HUES6 (cell line): ENCODE measurements around the gene FTSJ3.
"Not testable (repeated sequence)": the region's sequence is repeated elsewhere in the genome, so short reads cannot be mapped to it uniquely, and the experiment has no call there.

Experiments
- H3K27ac ChIP-seq: 2 replicates; pipeline ENCODE4 v1.7.0; 2013; ENCODE audit warnings: low read depth, mild to moderate bottlenecking, low read length, inconsistent platforms
- H3K27me3 ChIP-seq: 2 replicates; pipeline ENCODE4 v1.6.1; 2013; ENCODE audit warnings: low read length; ENCODE audit not compliant: control insufficient read depth, insufficient read depth
- H3K36me3 ChIP-seq: 2 replicates; pipeline ENCODE4 v1.6.1; 2013; ENCODE audit warnings: low read length; ENCODE audit not compliant: control insufficient read depth, insufficient read depth
- H3K4me1 ChIP-seq: 2 replicates; pipeline ENCODE4 v1.6.1; 2013; ENCODE audit warnings: low read length; ENCODE audit not compliant: control insufficient read depth, insufficient read depth
- H3K4me3 ChIP-seq: 2 replicates; pipeline ENCODE4 v1.5.1; 2013; ENCODE audit warnings: low read depth, low read length
- H3K9ac ChIP-seq: one replicate; pipeline ENCODE4 v1.6.1; 2013; ENCODE audit warnings: mild to moderate bottlenecking, low read length
- H3K9me3 ChIP-seq: 2 replicates; pipeline ENCODE4 v1.6.1; 2013; ENCODE audit warnings: low read depth, low read length; ENCODE audit not compliant: control insufficient read depth, insufficient read depth

Gene FTSJ3

DNA sequence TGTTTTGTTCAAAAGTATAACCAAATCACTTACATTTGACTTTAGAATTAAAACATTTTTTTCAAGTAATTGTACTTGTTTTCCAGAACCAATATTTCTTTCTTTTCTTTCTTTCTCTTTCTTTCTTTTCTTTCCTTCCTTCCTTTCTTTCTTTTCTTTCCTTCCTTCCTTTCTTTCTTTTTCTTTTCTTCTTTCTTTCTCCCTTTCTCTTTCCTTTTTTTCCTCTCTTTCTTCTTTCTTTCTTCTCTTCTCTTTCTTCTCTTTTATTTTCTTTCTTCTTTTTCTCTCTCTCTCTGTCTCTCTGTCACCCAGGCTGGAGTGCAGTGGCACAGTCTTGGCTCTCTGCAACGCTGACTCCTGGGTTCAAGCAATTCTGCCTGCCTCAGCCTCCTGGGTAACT lies 26.7 kb downstream of the FTSJ3 start:
- Histone ChIP-seq H3K4me3 (no peak overlapping the region), H3K9me3 (no peaks in the 10 kb centered on the region), H3K4me1 (no peaks in the 10 kb centered on the region), H3K27me3 (no peaks in the 10 kb centered on the region), H3K9ac (no peak overlapping the region), H3K36me3 (peaks cover 99% of the 10 kb centered on the region), H3K27ac (no peak overlapping the region)

DNA sequence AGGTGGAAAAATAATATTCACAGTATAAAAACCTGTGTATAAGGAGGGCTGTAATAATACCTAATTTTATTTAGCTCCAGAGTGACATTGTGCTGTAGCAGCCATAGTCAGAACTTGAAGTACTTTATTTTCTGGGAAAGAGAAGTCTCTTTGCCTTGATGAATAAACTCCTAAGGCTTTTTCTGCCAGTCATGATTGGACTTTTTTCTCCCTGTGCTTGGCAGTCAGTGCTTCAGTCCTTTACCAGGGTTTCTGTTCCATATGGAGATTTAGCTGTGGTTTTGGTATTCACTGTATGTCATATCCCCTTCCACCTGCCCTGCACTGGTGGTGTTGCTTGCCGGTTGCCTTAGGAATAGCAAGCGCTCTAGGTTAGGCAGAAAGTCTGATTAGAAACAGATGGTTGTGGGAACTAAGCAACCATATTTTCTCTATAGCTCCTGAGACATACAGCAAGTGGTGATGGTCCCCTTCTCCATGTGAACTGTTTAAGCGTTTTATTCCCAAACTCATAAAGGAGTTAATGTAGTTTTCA lies 28.8 kb downstream of the FTSJ3 start:
- H3K4me1 ChIP-seq, result no peaks in the 10 kb centered on the region
- peaks cover 99% of the 10 kb centered on the region for H3K36me3 ChIP-seq
- no peak overlapping the region for H3K4me3 ChIP-seq
- no peak overlapping the region for H3K27ac ChIP-seq
- no peaks in the 10 kb centered on the region for H3K27me3 ChIP-seq
- H3K9me3 ChIP-seq, result no peaks in the 10 kb centered on the region
- no peak overlapping the region for H3K9ac ChIP-seq

DNA sequence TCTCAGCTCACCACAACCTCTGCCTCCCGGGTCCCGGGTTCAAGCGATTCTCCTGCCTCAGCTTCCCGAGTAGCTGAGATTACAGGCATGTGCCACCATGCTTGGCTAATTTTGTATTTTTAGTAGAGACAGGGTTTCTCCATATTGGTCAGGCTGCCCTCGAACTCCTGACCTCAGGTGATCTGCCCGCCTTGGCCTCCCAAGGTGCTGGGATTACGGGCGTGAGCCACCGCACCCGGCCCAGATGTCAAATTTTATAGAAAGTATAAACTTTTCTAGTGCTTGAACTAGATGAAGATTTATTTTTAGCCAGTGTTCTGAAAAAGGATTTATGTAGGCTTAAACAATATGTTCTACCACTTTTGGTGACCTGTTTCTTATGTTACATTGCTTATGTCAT lies 31.1 kb downstream of the FTSJ3 start:
- H3K27ac ChIP-seq, H3K9ac ChIP-seq, H3K27me3 ChIP-seq, H3K4me3 ChIP-seq, H3K9me3 ChIP-seq, H3K4me1 ChIP-seq: not testable (repeated sequence)
- H3K36me3 ChIP-seq, result peaks cover 99% of the 10 kb centered on the region

DNA sequence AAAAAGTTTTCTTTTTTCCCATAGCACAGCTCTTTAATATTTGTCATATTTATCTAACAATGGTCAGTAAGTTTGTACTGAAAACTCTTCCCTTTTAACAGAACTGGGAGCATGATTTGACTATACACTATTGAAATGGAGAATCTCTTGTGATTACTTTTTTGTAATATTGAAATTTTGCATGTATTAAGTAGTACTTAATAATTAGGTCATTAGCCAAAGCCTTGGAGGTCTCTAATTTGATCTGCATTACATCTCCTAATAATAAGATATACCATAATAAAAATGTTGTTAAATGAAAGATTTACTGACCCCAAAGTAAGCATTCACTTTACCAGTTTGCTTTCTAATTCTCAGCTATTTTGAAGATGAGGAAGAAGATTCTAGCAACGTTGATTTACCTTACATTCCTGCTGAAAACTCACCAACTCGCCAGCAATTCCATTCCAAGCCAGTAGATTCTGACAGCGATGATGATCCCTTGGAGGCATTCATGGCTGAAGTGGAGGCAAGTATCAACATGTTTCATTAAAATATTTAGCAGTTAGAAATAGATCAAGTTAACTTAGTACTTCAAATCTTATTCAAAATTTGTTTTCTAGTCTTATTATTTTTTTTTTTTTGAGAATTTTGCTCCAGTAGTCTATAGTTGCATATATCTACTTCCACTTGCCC lies 35.3 kb downstream of the FTSJ3 start:
- Histone ChIP-seq H3K27ac (no peak overlapping the region), H3K27me3 (no peaks in the 10 kb centered on the region), H3K9ac (no peak overlapping the region), H3K9me3 (no peaks in the 10 kb centered on the region), H3K4me3 (no peak overlapping the region), H3K36me3 (peaks cover 97% of the 10 kb centered on the region), H3K4me1 (no peaks in the 10 kb centered on the region)

DNA sequence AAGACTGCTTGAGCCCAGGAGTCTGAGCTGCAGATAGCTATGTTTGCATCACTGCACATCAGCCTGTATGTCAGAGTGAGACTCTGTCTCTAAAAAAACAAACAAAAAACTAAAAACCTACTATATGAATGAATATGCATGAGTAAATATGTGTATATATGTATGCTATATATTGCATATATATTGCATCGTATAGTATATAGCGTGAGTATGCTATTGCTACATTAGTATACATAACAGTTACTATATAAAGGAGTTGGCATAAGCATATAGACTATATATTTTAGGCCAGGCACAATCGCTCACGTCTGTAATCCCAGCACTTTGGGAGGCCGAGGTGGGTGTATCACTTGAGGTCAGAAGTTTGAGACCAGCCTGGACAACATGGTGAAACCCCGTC lies 37.4 kb downstream of the FTSJ3 start:
- no peaks in the 10 kb centered on the region for H3K4me1 ChIP-seq
- peaks cover 94% of the 10 kb centered on the region for H3K36me3 ChIP-seq
- no peak overlapping the region for H3K27ac ChIP-seq
- H3K27me3 ChIP-seq, result no peaks in the 10 kb centered on the region
- H3K9me3 ChIP-seq, result no peaks in the 10 kb centered on the region
- no peak overlapping the region for H3K4me3 ChIP-seq
- no peak overlapping the region for H3K9ac ChIP-seq

DNA sequence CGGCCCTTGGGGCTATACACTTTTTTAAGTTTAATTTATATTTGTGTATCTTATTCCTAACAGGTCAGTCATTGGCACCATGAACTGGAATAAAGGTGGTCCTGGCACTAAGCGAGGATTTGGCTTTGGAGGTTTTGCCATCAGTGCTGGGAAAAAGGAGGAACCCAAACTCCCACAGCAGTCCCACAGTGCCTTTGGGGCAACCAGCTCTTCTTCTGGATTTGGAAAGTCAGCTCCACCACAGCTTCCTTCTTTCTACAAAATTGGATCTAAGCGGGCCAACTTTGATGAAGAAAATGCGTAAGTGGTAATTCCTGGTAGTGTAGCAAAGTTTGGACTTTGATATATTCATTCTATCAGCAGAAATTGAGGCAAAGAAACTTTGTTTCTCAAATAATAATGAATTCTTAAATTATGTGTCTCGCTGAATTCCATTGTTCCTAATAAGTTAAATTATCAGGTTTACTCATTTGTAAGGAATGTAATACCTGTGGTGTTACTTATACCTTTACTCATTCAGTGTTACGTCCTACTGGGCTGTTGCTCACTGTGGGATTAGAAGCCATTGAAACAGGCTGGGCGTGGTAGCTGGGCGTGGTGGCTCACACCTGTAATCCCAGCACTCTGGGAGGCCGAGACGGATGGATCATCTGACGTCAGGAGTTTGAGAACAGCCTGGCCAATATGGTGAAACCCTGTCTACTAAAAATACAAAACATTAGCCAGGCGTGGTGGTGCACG lies 40.3 kb downstream of the FTSJ3 start:
- Histone ChIP-seq H3K36me3 (peaks cover 88% of the 10 kb centered on the region), H3K27ac (no peak overlapping the region), H3K4me3 (no peak overlapping the region), H3K9me3 (no peaks in the 10 kb centered on the region), H3K27me3 (no peaks in the 10 kb centered on the region), H3K4me1 (no peaks in the 10 kb centered on the region), H3K9ac (no peak overlapping the region)

DNA sequence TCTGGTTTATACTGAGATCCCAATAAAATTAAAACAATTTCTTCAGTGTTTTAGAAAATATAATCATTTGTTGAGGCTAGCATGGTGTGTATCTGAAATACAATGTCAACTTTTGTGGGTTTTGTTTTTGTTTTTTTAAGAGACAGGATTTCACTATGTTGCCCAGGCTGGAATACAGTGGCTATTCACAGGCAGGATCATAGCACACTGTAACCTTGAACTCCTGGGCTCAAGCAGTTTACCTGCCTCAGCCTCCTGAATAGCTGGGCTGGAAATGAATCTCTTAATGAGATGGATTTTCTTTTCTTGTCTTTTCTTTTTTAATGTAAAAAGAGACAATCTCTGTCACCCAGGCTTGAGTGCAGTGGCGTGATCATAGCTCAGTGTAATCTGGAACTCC lies 41.3 kb downstream of the FTSJ3 start:
- H3K9ac ChIP-seq, result no peak overlapping the region
- no peaks in the 10 kb centered on the region for H3K27me3 ChIP-seq
- H3K4me1 ChIP-seq, result no peaks in the 10 kb centered on the region
- H3K9me3 ChIP-seq, result no peaks in the 10 kb centered on the region
- peaks cover 80% of the 10 kb centered on the region for H3K36me3 ChIP-seq
- H3K4me3 ChIP-seq, result no peak overlapping the region
- no peak overlapping the region for H3K27ac ChIP-seq

DNA sequence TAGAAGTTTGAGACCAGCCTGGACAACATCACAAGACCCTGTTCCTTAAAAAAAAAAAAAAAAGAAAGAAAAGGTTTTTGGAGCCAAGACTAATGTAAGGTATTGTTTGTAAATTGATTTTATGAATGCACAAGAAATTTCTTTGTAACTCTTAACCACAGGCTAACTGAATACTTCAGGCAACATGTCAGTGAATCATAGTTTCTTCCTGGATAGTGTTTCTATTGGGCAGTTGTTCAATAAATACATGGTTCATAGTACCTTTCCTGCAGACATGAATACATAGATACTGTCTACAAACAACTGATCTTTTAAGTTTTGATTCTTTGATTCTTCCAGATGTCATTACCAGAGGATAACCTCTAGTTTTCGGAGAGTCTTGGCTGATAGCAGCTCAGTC lies 41.9 kb downstream of the FTSJ3 start:
- Histone ChIP-seq H3K36me3 (peaks cover 80% of the 10 kb centered on the region), H3K27ac (no peak overlapping the region), H3K4me1 (no peaks in the 10 kb centered on the region), H3K4me3 (no peak overlapping the region), H3K9me3 (no peaks in the 10 kb centered on the region), H3K9ac (no peak overlapping the region), H3K27me3 (no peaks in the 10 kb centered on the region)

DNA sequence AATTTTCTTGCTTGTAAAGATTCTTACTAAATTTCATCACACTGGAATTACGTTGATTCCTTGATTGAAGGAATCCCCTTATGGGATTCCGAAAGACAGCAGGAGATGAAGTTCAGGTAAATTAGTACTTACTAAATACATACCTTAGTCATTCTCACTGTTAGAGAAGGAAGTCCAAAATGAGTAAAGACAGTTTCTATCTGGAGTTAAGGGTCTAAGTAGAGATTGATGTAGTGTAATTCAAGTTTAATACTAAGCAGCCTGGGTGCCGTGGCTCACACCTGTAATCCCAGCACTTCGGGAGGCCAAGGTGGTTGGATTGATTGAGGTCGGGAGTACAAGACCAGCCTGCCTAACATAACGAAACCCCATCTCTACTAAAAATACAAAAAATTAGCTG lies 43.9 kb downstream of the FTSJ3 start:
- H3K4me3 ChIP-seq, result no peak overlapping the region
- H3K4me1 ChIP-seq, result no peaks in the 10 kb centered on the region
- no peaks in the 10 kb centered on the region for H3K27me3 ChIP-seq
- no peak overlapping the region for H3K9ac ChIP-seq
- H3K27ac ChIP-seq, result no peak overlapping the region
- H3K36me3 ChIP-seq, result peaks cover 76% of the 10 kb centered on the region
- H3K9me3 ChIP-seq, result no peaks in the 10 kb centered on the region

DNA sequence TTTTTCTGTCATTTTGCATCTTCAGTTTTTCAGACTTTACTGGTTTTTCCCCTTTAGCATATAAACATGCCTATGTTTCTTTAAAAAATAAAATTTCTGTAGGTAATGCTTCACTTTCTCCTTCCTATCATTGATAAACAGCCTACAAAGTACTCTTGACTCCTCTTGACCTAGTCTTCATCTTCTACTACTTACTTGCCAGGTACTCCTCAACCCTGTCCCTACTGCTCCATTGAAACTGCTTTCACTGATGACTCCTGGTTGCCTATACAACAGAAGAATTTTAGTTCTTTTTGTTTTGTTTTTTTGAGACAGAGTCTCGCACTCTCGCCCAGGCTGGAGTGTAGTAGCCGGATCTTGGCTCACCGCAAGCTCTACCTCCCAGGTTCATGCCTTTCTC lies 46.5 kb downstream of the FTSJ3 start:
- no peak overlapping the region for H3K4me3 ChIP-seq
- H3K27ac ChIP-seq, result no peak overlapping the region
- H3K9me3 ChIP-seq, result no peaks in the 10 kb centered on the region
- no peak overlapping the region for H3K9ac ChIP-seq
- peaks cover 76% of the 10 kb centered on the region for H3K36me3 ChIP-seq
- 0 out of 2 replicates have a peak, but pooled peaks cover 4% of the 10 kb centered on the region for H3K4me1 ChIP-seq
- no peaks in the 10 kb centered on the region for H3K27me3 ChIP-seq

DNA sequence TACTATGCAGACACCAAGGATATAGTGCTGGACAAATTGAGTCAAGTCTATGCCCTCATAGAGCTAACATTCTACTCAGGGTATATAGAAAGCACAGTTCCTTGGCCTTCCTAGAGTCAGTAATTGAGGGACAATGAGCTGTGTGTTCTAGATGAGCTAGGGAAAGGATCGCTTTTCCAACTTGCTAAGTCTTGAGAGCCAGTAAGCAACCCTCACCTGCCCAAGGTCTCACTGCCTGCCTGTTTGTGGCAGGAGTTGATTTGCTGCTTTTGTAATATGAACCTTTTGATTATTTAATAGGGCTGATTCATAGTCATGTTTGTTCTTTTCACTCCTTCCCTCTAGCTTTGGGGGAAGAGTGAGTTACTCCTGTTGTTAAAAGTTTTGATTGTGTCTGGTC lies 47.0 kb downstream of the FTSJ3 start:
- Histone ChIP-seq H3K4me1 (0 out of 2 replicates have a peak, but pooled peaks cover 8% of the 10 kb centered on the region), H3K27me3 (no peaks in the 10 kb centered on the region), H3K27ac (no peak overlapping the region), H3K36me3 (peaks cover 73% of the 10 kb centered on the region), H3K9me3 (no peaks in the 10 kb centered on the region), H3K9ac (no peak overlapping the region), H3K4me3 (no peak overlapping the region)
